Astrocyte (in vitro differentiated cells and primary cell): ENCODE measurements around the gene CLK2.

ENCODE experiments used
- CTCF ChIP-seq: IDR thresholded peaks from 2 replicates; pipeline ENCODE4 v1.5.1; 2011; ENCODE audit warnings: low read depth, mild to moderate bottlenecking, inconsistent platforms, low read length, moderate library complexity; ENCODE audit not compliant: insufficient read depth
- EZH2 ChIP-seq: IDR thresholded peaks from 2 replicates; pipeline ENCODE4 v1.6.1; 2012; ENCODE audit warnings: mild to moderate bottlenecking, low read length, inconsistent platforms; ENCODE audit not compliant: insufficient read depth

- no peak for TF ChIP-seq CTCF
- no peak for TF ChIP-seq EZH2
Observed at GRCh38 chr1:155294520-155295182, 21.3 kb upstream of the CLK2 start.
